Measurements from ENCODE around the gene RAP1GAP.

DNA sequence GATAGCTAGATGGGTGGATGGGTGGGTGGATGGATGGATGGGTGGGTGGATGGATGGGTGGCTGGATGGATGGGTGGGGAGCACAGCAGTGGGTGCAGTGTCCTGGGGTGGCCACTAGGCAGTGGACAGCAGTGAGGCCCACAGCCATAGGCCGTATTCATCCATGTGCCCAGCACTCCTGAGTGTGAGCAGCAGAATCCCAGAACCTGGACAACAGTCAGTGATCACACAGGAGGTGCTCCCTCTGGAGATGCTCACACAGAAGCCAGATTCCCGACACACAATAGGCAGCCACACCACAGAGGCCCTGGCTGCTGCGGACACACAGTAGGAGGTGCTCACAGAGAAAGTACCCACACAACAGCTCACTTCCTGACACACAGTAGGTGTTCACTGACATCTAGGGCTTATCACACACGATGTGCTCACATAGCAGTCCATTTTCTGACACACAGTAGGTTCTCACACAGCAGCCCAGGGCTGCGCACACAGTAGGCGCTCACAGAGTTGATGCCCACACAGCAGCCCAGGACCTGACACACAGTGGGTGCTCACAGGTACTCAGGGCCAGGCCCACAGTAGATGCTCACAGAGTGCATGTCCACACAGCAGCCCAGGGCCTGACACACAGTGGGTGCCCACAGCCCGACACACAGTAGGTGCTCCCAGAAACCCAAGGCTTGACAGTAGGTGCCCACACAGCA, 64.0 kb downstream of the RAP1GAP start:
- TF ChIP-seq, protein P1, sequence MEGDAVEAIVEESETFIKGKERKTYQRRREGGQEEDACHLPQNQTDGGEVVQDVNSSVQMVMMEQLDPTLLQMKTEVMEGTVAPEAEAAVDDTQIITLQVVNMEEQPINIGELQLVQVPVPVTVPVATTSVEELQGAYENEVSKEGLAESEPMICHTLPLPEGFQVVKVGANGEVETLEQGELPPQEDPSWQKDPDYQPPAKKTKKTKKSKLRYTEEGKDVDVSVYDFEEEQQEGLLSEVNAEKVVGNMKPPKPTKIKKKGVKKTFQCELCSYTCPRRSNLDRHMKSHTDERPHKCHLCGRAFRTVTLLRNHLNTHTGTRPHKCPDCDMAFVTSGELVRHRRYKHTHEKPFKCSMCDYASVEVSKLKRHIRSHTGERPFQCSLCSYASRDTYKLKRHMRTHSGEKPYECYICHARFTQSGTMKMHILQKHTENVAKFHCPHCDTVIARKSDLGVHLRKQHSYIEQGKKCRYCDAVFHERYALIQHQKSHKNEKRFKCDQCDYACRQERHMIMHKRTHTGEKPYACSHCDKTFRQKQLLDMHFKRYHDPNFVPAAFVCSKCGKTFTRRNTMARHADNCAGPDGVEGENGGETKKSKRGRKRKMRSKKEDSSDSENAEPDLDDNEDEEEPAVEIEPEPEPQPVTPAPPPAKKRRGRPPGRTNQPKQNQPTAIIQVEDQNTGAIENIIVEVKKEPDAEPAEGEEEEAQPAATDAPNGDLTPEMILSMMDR (IDR thresholded peaks at IDR 0.05), result no peak
- no peak for TF ChIP-seq POLR2A (IDR thresholded peaks at IDR 0.05)
- no peak for TF ChIP-seq POLR2AphosphoS5 (IDR thresholded peaks at IDR 0.05)
